ENCODE data around the gene IL17RE. TPM values are rescaled to one million over a fixed set of nuclear protein-coding genes. Genes with fewer than 3 reads are reported as not detected.

The IL17RE gene
- total and polyA plus RNA-seq, 9 of the 15 experiments (the other 6 are each of a cell fraction or from before 2014, with no cell fraction given) = 0.32 to 1.9 (median 0.51) TPM; not detected in 4

DNA sequence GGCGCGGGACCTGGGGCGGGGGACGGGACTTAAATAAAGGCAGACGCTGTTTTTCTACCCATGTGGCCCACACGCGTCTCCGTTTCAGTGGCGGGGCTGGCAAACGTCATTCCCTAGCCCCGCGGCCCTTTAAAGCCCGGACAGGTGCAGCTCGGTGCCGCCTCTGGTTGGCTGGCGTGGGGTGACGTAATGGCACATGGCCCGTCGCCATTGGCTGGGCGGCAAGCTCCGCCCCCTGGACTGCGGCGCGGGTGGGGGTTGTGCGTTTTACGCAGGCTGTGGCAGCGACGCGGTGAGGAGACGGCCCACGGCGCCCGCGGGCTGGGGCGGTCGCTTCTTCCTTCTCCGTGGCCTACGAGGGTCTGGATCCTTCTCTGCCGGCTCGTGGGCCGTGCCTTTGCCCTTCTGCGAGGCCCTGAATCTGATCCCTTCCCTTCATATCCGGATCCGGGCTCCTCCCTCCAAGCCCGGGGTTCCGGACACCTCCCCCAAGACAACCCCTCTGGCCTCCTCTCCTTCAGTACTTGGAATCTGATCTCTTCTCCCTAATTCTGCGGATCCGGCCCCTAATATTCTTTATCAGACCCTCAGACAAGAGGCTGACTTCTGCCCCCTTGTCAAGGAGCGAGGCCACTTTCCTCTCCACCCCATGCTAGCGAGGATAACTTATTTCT is 31.1 kb downstream of the IL17RE start, which contains the start of gene CRELD1 (continued):
- TF ChIP-seq ZNF280A (IDR thresholded peaks at IDR 0.05; ENCODE audit: low read depth, partially characterized antibody) (no peak), IFI16 (CRISPR knock-in tag; IDR thresholded peaks at IDR 0.05) (no peak), ETS1 (conservative IDR thresholded peaks at IDR 0.05; ENCODE audit: control insufficient read depth, low read depth, low read length) (no peak; the same call in 1 of the 2 replicates), GATAD2A (IDR thresholded peaks at IDR 0.05) (peak; percentile 24; the same call in 1 of the 2 replicates), NEUROD1 (IDR thresholded peaks at IDR 0.05; ENCODE audit: borderline replicate concordance, low read depth, low read length, partially characterized antibody) (peak; percentile 79), ZKSCAN8 (CRISPR knock-in tag; IDR thresholded peaks at IDR 0.05) (no peak), NFXL1 (CRISPR knock-in tag; IDR thresholded peaks at IDR 0.05) (no peak), SUPT5H (IDR thresholded peaks at IDR 0.05) (peak; percentile 91), ZNF511 (CRISPR knock-in tag; IDR thresholded peaks at IDR 0.05) (peak; percentile 17), CEBPB (tag; IDR thresholded peaks at IDR 0.05) (peak; percentile 39; the same call in 1 of the 2 replicates), MBD2 (IDR thresholded peaks at IDR 0.05; ENCODE audit: borderline replicate concordance, low read depth) (peak; percentile 57; the same call in 1 of the 2 replicates), PHF8 (IDR thresholded peaks at IDR 0.05; ENCODE audit: borderline replicate concordance, low read length) (peak; percentile 82; the same call in 1 of the 2 replicates), GTF2E2 (tag; IDR thresholded peaks at IDR 0.05) (0 out of 2 replicates have a peak, but pooled peaks have one; percentile 6), E2F8 (IDR thresholded peaks at IDR 0.05; ENCODE audit: low read depth, partially characterized antibody) (peak; percentile 72), ZBTB9 (CRISPR knock-in tag; IDR thresholded peaks at IDR 0.05) (peak; percentile 41; the same call in 1 of the 2 replicates), RFX5 (IDR thresholded peaks at IDR 0.05; ENCODE audit: low read depth, low read length) (peak; percentile 73)
- TF ChIP-seq, protein P1, sequence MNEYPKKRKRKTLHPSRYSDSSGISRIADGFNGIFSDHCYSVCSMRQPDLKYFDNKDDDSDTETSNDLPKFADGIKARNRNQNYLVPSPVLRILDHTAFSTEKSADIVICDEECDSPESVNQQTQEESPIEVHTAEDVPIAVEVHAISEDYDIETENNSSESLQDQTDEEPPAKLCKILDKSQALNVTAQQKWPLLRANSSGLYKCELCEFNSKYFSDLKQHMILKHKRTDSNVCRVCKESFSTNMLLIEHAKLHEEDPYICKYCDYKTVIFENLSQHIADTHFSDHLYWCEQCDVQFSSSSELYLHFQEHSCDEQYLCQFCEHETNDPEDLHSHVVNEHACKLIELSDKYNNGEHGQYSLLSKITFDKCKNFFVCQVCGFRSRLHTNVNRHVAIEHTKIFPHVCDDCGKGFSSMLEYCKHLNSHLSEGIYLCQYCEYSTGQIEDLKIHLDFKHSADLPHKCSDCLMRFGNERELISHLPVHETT (CRISPR knock-in tag; conservative IDR thresholded peaks at IDR 0.05 in 1 of 2, IDR thresholded peaks at IDR 0.05 in 1 of 2) = peak in 1 of 2 experiments; percentile 50; a peak in 1 of 4 replicates

Measured in K562 (cell line).